ENCODE measurements around the gene GTF3A.

Gene GTF3A

DNA sequence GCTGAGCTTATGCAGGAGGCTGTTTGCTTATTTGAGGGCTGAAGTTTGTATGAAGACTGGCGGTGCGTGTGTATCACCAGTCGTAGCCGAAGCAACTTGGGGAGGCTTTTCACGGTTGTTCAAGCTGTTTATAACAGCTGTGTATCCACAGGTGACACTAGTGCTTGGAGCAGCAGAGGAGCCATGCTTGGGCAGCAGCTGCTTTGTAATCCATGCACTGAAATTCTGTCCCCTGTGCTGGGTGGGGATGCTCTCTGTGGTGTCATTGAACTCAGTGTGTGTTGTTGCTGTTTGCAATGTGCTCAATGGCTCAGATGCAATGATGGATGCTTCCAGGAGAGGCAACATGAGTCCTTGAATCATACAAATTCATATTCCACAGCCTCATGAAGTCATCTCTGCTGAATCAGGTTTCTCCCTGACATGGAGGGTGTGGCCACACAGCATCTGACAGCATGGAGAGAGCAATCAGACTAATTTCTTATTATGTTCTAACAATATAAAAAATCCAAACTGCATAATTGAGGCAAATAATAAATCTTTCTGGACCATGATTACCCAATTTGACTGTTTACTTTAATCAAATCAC lies 18.8 kb upstream of the GTF3A start:
- no peak for DNase-seq (ENCODE audit: low read depth)

DNA sequence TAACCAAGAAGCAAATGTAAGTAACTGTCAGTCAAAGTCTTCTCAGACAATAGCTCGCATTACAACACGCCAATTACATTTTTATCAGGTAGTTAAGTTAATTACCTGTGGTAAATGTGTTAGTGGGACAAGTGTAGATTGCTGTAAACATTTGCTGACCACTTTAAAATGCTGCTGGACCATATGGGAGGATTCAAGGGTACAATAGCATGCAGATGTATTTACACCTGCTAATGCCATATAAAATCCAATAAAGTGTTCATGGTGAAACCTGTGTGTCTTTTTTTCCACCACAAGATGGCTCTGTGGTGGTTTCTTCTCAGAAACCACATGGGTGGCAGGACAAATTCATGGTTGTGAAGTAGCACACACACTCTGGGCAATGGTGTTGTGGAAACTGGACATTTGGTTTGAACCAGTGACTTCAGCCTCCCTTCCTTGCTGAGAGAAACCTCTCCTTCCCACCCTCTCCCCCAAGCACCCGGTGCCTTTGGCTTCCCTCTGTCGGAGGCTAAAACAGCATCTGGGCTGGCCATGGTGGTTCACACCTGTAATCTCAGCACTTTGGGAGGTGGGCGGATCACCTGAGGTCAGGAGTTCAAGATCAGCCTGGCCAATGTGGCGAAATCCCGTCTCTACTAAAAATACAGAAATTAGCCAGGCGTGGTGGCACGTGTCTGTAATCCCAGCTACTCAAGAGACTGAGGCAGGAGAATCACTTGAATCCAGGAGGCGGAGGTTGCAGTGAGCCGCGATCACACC lies 18.1 kb upstream of the GTF3A start:
- DNase-seq (ENCODE audit: low read depth), result no peak

DNA sequence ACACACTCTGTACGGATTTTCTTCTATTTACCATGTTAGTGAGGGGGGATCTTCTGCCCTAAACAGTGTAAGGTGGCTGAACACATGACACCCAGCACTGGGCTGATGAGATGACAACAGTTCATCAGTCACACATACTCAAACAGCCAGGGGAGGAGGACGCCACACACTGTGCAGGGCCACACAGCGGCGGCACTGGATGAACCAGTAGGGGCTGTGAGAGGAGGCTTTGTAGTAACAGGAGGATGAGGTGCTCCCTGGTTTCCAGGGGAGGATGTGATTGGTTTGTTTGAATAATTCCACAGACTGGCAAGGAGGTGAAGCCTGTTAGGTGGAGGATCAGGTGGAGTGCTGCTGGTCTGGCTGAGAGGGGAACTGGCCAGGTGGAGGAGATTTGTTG lies 16.3 kb upstream of the GTF3A start:
- DNase-seq (ENCODE audit: low read depth), result no peak

DNA sequence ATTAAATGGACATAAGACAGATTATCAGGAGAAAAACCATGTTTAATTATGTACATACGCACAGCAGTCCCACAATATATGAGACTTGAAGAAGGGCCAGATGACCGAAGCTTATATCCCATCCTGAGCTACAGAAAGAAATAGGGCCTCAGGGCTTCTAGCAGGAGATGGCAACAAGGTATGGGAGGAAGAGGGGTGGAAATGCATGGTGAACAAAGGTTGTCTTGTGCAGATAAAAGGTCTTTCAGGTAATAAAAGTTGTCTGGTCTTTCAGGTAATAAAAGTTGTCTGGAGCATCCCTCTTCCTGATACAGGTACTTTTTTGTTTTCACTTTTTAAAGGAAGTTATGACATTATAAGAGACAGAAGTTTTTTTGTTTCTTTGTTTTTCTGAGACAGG lies 15.4 kb upstream of the GTF3A start:
- no peak for DNase-seq (ENCODE audit: low read depth)

DNA sequence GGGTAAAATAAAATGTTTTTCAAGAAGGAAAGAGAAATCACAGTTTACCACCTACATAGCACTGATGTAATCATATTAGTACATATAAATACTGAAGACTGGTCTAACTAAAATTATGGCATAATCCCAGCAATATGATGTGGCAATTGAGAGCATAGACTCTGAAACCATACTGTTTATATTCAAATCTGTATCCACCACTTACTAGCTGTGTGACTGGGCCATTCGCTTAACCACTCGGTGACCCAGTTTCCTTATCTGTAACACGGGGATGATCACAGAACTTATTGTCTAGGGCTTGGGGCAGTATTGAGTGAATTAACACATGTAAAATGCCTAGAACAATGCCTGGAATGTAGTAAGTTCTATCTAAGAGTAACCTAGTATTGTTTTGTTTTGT lies 13.1 kb upstream of the GTF3A start:
- DNase-seq (ENCODE audit: low read depth), result no peak

DNA sequence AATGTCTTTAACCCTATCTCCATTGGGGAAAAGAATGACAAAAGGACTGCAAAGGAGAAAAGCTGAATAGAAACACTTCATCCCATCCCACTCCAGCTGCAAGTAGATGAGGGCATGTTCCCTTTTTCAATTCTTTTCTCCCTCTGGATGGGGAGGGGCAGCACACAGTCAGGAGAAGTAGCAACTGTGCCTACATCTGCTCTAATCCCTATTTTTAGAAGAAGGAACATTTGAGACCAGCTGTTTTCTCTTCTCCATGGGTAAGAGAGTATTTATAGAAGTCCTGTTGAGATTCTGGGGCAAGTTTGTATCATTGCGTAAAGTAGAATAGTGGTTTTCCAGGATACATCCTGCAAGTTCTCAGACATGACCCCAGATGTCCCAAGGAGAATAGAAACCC lies 9.3 kb upstream of the GTF3A start:
- DNase-seq (ENCODE audit: low read depth), result no peak

DNA sequence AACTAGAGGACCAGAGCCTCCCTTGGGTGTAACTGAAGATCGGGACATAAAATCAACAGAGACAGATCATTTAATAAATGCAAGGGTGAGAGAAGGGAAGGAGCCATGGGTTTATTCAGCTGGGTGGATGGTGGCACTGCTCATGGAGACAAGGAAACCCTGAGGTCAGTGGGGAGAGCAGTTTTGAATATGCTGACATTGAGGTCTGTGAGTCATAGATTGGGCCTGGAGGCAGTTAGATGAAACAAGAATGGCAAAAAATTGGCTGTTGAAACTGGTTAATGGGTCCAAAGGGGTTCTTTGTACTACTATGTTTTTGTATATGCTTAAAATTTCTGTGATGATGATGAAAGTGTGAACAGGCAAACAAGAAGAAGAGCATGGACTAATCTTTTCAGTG lies 5.1 kb upstream of the GTF3A start:
- no peak for DNase-seq (ENCODE audit: low read depth)

DNA sequence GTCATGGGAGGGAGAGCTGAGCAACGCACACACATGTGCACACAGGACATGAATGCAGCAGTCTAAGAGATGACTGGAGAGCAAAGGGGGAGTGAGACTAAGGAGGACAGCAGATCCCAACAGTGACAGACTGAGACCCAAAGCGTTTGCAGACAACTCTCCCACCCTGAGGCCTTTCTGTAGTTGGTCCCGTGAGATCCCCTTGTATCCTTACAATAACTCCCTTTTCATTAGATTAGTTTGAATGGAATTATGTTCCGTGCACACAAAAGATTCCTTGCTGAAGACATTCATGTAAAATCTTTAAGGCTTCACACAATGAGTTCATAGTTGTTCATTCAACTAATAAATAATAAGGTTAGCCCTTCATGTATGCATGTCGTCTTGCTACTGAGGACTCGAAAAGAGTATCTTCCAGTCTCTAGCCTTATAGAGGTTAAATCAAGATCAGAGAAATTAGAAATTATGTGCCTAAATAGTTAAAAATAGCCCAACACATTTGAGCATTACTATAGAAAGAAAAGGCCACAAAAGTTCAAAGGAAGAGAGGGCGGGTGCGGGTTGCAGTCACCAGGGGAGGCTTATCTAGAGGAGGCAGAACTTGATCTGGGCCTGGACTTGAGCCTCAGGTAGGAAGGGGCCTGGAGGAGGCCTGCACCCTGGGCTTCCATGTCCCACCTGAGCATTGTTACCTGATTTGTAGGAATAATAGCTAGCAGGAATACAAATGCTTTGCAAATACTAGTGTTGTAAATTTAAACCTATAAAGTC lies 3.1 kb upstream of the GTF3A start:
- no peak for DNase-seq (ENCODE audit: low read depth)

DNA sequence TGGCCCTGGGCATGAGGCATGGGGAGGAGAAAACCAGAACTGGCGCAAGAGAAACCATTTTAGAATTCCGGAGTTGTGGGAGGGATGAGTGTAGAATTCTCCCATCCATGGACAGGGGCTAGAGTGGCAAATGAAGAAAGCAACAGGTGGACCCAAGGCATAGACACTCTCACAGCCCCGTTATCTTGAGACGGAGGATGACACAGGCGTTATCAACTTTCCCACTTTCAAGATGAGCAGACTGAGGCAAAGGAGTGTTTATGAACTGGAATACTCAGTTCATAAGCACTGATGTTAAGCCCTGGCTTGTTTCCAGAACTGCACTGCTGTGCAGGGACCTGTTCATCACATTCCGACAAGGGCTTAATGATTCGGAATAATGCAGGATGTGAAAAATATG lies 1.1 kb upstream of the GTF3A start:
- no peak for DNase-seq (ENCODE audit: low read depth)

DNA sequence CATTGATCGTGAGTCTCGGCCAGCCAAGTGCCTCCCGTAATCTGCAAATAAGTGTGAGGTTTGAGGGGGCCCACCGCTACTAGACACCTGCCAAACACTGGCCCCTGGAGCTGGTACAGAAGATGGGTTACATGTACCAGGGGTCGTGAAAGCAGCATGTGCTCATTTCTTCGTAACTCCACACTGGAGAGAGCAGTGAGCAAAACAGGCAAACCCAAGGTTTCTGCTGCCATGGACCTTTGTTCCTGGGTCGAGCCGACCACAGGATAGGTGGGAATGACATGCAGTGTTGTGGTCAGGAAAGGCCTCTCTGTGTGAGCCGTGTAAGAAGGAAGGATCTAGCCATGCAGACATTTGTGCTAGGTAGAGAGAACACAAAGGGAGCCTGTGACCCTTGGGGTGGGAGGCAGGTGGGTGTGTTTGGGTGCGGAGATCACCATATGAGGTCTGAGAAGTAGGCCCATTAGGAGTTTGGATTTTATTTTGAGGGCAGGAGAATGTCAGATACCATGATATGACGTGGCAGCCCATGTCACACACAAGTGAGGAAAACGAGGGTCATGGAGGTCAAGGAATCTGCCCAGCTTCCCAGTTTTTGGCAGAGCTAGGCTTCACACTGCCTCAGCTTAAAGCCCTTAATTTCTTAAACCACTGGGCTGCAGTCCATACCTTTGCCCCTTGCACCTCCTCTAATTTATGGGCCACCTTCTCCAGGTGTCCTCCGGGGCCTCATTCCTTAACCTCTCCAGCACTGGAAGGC lies 919 bp downstream of the GTF3A start:
- DNase-seq (ENCODE audit: low read depth), result no peak

DNA sequence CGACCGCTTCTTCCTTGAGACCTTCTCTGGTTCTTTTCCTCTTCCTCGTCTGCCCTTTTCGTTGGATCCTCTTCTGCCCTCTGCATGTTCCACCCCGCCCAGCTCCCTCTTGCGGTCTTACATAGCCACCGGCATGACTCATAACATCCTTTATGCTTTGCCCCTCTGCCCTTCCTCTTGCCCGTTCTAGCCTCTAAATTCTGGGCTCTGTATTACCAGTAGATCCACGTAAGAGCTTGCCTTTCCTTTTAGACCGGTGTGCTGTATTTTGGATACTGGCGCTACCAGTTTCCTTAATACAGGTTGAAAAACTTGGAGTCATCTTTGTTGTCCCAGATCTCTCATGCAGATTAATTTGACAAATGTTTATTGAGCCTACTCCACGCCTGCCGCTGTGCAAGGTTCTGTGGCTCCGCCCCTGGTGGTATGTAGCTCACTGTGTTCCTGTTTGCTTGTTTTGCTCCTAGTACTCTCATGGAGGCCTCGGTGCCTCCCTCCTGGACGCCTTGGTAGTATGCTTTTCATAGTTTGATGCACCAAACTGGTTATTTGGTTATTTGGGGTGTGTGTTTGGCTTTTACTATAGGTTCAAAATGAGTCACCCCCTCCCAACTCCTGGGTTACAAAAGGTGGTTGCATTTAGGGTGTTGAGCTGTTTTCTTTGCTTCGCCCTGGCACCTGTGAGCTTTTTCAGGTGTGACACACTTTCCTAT lies 1.7 kb downstream of the GTF3A start:
- DNase-seq (ENCODE audit: low read depth), result no peak

DNA sequence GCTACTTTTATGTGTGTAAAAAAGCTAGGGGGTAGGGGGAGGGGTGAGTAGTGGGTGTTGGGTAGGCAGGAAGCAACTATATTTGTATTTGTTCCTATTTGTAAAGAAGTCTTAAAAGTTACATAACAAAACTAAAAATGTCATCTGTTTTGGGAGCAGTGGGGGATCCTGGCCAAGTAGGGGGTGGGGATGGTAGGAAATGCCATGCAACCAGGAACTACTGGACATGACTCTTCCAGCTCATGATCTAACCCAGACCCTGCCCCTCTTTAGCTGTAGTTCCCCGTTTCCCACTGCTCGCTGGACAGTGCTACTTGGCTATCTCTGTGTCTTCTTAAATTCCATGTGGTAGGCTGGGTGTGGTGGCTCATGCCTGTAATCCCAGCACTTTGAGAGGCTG lies 3.2 kb downstream of the GTF3A start:
- no peak for DNase-seq (ENCODE audit: low read depth)

DNA sequence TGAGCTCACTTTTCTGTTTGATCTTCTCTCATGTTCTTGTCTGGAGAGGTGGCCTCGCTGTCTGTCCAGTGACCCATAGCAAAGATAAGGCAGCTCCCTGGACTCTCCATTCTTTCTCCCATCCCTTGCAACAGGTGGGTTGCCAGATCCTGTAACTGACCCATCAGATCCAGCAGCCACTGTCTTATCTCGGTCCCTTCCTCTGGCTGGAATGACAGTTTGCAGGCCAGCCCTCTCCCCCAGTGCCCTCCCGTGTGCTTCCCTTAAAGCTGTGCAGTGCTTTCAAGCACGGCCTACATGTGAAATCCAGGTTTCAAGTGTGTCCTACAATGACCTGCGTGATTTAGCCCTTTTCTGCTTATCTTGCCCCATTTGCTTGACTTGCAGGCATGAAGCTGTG lies 3.7 kb downstream of the GTF3A start:
- no peak for DNase-seq (ENCODE audit: low read depth)

DNA sequence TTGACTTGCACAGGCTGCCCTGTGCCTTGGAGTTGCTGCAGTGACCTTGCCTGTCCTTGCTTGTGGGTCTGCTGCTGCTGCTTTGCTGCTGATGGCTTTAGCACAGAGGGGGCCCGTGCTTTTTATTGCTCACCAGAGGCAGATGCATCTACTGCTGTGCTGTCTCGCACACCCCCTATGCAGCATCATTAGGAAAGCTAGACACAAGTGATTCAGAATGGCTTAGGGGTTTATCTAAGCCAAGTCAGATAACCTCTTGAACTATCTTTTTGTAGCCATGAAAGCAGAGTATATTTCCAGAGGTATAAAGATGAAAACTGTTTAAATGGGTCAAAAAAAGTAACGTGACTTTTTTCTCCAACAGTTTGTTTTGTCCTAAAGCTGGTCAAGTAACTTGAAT lies 7.8 kb downstream of the GTF3A start:
- DNase-seq (ENCODE audit: low read depth), result no peak

DNA sequence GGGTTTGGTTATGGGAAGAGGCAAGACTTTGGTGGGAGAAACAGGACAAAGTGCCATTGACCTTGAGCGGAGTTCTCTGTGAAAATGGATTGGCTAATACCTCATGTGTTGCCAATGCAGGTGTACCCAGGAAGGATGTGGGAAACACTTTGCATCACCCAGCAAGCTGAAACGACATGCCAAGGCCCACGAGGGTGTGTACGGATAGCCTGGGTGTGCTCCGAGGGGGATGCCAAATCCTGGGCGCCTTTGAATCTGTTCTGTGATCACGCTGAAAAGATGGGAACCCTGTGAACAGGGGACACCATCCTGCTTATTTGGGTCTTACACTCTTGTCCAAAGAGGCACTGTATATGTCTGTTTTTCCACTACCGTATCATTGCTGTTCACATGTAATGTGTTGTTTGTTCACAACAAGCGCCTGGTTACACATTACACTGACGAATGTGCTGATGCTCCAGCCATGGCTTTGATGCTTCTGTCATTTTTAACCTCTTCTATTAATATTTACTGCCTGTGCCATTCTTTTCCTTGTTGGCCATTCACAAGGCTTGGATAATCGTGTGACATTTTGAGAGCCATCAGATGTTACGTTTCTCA lies 8.3 kb downstream of the GTF3A start:
- DNase-seq (ENCODE audit: low read depth), result no peak

DNA sequence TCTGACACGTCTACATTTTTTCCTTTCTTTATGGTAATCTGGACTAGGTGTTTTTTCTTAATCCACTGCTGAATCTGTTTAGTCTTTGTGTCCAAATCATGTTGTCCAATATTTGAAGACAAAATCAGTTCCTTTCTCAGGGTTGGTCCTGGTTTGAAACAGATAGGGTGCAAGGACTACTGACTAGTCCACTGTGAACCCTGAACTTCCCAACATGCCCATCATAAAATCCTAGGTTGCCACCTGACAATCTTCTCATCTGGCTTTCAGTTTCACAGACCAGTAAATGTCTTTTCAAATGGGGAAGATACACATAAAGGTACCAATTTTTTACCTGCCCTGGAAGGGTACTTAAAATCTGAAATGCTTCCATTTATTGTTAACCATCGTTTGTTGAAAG lies 12.7 kb downstream of the GTF3A start:
- DNase-seq (ENCODE audit: low read depth), result no peak

DNA sequence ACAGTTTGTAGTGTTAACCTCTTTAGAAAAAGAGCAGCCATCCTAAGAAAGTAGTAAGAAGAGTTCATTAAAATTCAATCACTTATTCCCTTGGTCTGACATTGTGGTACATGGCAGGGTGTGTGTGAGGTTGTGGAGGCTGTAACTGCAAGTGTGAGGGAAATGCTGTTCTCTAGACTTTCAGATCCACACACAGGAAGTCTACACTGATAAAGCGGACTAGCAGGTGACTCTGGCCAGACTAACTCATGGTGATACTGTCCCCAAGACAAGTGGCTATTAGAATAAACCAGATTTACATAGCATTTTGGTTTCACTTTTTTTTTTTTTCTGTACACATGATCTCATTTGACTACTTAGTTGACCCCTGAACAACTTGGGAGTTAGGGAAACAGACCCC lies 16.0 kb downstream of the GTF3A start:
- DNase-seq (ENCODE audit: low read depth), result no peak

DNA sequence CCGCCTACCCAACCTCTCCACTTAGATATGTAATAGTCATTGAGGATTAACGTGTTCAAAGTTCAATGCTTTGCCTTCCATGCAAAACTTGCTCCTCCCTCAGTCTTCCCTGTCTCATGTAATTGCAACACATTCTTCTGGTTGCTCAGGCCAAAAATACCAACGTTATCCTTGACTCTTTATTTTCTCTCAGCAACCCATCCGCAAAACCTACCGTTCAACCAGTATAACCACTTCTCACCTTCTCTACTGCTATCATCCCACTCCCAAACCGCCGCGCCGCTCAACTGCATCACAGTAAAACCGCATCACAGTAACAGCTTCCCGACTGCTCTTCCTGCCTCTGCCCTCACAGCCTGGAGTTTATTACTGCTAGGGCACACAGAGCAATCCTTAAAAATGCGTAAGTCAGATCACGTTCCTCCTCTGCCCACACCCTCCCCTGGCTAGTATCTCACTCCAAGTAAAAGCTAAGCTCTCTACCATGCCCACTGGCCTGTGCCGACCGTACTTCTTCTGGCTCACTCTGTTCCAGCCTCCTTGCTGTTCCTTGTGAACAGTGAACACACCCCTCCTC lies 17.7 kb downstream of the GTF3A start:
- DNase-seq (ENCODE audit: low read depth), result no peak

DNA sequence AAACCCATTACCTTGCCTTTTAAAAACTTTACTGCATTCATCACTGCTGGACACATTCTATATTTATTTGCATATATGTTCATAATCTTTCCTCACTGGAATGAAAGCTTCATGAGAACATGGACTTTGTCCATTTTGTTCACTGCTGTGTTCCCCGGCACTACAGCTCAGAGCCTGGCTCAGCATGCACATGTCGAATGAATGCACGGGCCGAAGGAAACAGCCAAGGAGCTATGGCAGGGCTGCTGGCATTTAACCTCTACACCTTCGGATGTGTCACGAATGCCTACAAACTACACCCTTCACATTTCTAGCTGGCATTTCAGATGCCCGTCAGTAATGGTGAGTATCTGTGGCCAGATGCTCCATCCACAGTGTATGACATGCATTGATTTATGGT lies 18.4 kb downstream of the GTF3A start:
- DNase-seq (ENCODE audit: low read depth), result no peak

DNA sequence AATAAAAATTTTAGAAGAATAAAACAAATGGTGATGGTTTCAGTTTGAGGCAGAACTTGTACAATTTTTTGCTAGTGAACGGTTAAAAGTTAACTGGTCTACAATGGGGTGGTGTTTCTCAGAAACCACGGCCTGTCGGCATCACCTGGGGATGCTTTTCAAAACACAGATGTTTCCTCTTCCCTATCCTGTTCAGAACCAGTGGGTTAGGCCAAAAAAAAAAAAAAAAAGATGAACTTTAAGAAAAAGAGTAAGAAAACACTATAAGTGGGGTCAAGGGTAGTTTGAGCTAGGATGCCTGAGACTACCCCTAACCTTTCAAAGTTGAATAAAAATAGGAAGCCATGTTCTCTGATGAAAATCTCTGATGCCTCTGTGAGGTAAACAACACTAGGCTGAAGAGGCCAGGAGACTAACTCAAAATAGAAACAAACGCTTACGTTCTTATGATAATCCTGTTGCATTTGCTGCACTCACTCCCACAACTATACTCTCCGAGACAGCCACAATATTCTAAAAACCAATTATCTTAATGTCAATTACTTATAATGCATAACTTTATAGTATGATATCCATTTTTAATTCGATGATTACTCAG lies 22.7 kb downstream of the GTF3A start:
- no peak for DNase-seq (ENCODE audit: low read depth)

DNA sequence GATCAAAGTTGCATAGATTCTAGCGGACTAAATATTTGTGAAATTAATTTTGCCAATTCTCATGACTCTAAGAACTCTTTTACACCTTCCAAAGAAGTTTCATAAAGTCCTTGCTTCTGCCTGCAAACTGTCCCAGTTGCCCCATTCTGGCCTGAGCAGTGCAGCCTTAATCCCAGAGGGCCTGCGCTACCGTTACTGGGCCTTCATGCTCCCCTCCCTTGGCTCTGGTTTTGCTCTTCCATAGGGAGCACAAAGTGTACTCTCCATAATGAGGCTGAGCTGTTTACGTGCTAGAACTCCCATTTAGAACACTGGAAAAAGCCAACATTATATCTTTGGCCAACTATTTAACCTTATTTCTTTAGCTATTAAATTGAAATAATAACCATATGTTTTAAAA lies 23.9 kb downstream of the GTF3A start:
- no peak for DNase-seq (ENCODE audit: low read depth)
